Measurements from ENCODE around the gene PNPLA7. TPM values are rescaled to one million over a fixed set of nuclear protein-coding genes. Genes with fewer than 3 reads are reported as not detected.

Gene PNPLA7
- total RNA-seq, 1 experiment from 2014 or later = 3.9 TPM

DNA sequence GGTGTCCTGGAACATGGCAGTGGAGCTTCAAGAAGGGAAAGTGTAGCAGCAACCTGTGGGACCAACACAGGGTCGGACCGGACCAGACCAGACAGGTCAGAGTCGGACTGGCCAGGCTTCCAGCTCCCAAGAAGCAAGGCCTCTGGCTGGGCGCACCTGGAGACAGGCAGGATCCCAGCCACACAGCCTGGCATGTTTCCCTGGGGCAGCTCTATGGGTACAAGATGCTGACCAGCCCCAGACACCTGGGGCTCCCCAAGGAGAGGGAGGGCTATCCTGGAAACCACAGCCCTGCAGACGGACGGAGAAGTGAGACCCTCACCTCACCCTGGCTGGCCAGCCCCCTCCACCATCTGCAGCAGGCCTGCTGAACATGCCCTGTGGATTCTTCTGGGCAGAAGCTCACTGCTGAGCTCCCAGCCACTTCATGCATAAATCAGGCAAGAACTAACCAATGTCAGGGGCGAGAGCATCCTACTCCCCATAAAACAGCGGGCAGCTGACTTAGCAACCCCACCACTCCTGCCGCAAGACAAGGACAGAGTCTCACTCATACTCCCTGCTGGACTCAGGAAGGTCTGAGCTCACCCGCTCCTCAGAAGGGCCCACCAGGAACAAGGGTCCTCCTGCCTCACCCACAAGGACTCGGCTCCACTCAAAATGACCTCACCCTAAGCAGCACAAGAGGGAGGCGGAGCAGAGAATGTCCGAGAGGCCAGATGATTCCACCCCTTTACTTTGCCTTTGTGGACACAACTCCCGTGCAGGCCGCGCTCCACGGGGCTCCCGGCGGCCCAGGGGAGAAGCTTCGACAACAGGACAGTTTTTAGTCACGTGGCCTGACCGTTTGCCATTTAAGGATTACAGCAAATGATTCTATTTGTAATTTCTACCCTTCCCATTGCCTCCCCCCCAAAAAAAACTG lies 31.4 kb upstream of the PNPLA7 start:
- Histone ChIP-seq H3K4me3 (ENCODE audit: low read depth in 2 of 2, low read length in 2 of 2) (no peak overlapping the region), H3K27ac (ENCODE audit: low read length) (no peak overlapping the region), H3K27me3 (ENCODE audit: control insufficient read depth, insufficient read depth, low read length) (no peaks in the 10 kb centered on the region), H3K9me3 (ENCODE audit: control insufficient read depth, insufficient read depth, low read depth, low read length) (no peaks in the 10 kb centered on the region), H3K36me3 (ENCODE audit: control insufficient read depth, insufficient read depth, low read length) (no peaks in the 10 kb centered on the region; the same call in 1 of the 2 replicates), H3K4me1 (ENCODE audit: control insufficient read depth, insufficient read depth, low read length) (peaks cover 3% of the 10 kb centered on the region; the same call in 1 of the 2 replicates)
- no peak for ATAC-seq
- TF ChIP-seq SIN3A (IDR thresholded peaks at IDR 0.05; ENCODE audit: borderline replicate concordance, insufficient read depth, low read depth, low read length) (no peak), POLR2AphosphoS5 (IDR thresholded peaks at IDR 0.05; ENCODE audit: low read depth, low read length) (no peak), TCF7L2 (IDR thresholded peaks at IDR 0.05; ENCODE audit: low read depth, low read length) (no peak)
- TF ChIP-seq, protein P1, sequence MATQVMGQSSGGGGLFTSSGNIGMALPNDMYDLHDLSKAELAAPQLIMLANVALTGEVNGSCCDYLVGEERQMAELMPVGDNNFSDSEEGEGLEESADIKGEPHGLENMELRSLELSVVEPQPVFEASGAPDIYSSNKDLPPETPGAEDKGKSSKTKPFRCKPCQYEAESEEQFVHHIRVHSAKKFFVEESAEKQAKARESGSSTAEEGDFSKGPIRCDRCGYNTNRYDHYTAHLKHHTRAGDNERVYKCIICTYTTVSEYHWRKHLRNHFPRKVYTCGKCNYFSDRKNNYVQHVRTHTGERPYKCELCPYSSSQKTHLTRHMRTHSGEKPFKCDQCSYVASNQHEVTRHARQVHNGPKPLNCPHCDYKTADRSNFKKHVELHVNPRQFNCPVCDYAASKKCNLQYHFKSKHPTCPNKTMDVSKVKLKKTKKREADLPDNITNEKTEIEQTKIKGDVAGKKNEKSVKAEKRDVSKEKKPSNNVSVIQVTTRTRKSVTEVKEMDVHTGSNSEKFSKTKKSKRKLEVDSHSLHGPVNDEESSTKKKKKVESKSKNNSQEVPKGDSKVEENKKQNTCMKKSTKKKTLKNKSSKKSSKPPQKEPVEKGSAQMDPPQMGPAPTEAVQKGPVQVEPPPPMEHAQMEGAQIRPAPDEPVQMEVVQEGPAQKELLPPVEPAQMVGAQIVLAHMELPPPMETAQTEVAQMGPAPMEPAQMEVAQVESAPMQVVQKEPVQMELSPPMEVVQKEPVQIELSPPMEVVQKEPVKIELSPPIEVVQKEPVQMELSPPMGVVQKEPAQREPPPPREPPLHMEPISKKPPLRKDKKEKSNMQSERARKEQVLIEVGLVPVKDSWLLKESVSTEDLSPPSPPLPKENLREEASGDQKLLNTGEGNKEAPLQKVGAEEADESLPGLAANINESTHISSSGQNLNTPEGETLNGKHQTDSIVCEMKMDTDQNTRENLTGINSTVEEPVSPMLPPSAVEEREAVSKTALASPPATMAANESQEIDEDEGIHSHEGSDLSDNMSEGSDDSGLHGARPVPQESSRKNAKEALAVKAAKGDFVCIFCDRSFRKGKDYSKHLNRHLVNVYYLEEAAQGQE (IDR thresholded peaks at IDR 0.05; ENCODE audit: insufficient read depth in 1 of 2, low read depth in 2 of 2, low read length in 1 of 2) = no peak
- TF ChIP-seq, protein P2, sequence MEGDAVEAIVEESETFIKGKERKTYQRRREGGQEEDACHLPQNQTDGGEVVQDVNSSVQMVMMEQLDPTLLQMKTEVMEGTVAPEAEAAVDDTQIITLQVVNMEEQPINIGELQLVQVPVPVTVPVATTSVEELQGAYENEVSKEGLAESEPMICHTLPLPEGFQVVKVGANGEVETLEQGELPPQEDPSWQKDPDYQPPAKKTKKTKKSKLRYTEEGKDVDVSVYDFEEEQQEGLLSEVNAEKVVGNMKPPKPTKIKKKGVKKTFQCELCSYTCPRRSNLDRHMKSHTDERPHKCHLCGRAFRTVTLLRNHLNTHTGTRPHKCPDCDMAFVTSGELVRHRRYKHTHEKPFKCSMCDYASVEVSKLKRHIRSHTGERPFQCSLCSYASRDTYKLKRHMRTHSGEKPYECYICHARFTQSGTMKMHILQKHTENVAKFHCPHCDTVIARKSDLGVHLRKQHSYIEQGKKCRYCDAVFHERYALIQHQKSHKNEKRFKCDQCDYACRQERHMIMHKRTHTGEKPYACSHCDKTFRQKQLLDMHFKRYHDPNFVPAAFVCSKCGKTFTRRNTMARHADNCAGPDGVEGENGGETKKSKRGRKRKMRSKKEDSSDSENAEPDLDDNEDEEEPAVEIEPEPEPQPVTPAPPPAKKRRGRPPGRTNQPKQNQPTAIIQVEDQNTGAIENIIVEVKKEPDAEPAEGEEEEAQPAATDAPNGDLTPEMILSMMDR (IDR thresholded peaks at IDR 0.05) = no peak
- ChIA-PET POLR2A (no interaction called here), CTCF (interaction anchor here (1.1 kb wide), 1 partner anchor 26 kb away, joined by 3 read pairs; no protein-coding TSS in a partner anchor)
- BruUV-seq (replicated peaks) = no TSS peak
- intact Hi-C loops (cut with micrococcal nuclease; ENCODE audit: unreplicated experiment) = no loop called here
- in situ Hi-C loops (cut with HindIII; ENCODE audit: low pct_unique_long_range_greater_than_20kb, low sequenced_read_pairs) = no loop called here
- no peak for DNase-seq (ENCODE audit: low read depth, low spot score)

DNA sequence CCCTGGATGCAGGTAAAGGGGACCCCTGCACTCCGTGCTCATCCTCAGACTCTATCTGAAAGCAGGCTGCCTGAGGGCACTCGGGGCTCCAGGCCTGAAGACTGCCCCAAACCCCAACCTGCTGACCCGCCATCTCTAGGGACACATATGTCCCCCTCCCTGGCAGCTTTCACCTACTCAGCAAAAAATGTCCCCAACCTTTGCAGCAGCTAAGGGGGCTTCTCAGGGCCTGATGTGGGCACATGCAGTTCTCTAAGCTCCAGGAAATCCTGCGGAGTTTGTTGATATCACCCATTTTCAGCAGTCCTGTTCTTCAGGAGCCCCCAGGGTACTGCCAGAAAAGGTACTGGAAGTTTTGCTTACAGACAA lies 30.7 kb upstream of the PNPLA7 start:
- in situ Hi-C loops (cut with HindIII; ENCODE audit: low pct_unique_long_range_greater_than_20kb, low sequenced_read_pairs) = no loop called here
- POLR2A ChIA-PET = no interaction called here
- intact Hi-C loops (cut with micrococcal nuclease; ENCODE audit: unreplicated experiment) = no loop called here

More for the DNA sequence above, 30.7 kb upstream of the PNPLA7 start:
- BruUV-seq (replicated peaks) = no TSS peak
- H3K27me3 ChIP-seq (ENCODE audit: control insufficient read depth, insufficient read depth, low read length) = no peaks in the 10 kb centered on the region
- CTCF ChIA-PET = no interaction called here
- H3K36me3 ChIP-seq (ENCODE audit: control insufficient read depth, insufficient read depth, low read length) = no peaks in the 10 kb centered on the region; the same call in 1 of the 2 replicates
- DNase-seq (ENCODE audit: low read depth, low spot score) (no peak), ATAC-seq (no peak)
- TF ChIP-seq, protein P1 (IDR thresholded peaks at IDR 0.05; ENCODE audit: insufficient read depth in 1 of 2, low read depth in 2 of 2, low read length in 1 of 2) = no peak
- TF ChIP-seq POLR2AphosphoS5 (IDR thresholded peaks at IDR 0.05; ENCODE audit: low read depth, low read length) = no peak
- TF ChIP-seq TCF7L2 (IDR thresholded peaks at IDR 0.05; ENCODE audit: low read depth, low read length) = no peak
- no peak for TF ChIP-seq SIN3A (IDR thresholded peaks at IDR 0.05; ENCODE audit: borderline replicate concordance, insufficient read depth, low read depth, low read length)
- peaks cover 3% of the 10 kb centered on the region; the same call in 1 of the 2 replicates for H3K4me1 ChIP-seq (ENCODE audit: control insufficient read depth, insufficient read depth, low read length)
- no peaks in the 10 kb centered on the region for H3K9me3 ChIP-seq (ENCODE audit: control insufficient read depth, insufficient read depth, low read depth, low read length)
- no peak overlapping the region for H3K27ac ChIP-seq (ENCODE audit: low read length)
- H3K4me3 ChIP-seq (ENCODE audit: low read depth in 2 of 2, low read length in 2 of 2) = no peak overlapping the region

Measured in Panc1 (cell line).